Right cardiac atrium (tissue), 5 donors: ENCODE results near the gene ANKS1A. TPM values are rescaled to one million over a fixed set of nuclear protein-coding genes. Genes with fewer than 3 reads are reported as not detected.

Experiments used
- ATAC-seq, 2 donors: fragments of 200-7000 bp; cut with Tn5 transposase; one replicate each; pipeline versions ENCODE4 v1.8.0 to v1.9.1; 2020; ENCODE audit warnings: moderate library complexity in 2 of 2, mild to moderate bottlenecking in 1 of 2
- DNase-seq, 3 donors: peaks; one replicate each; pipeline ENCODE4 v3.0.0-alpha.2; 2020
- H3K27ac ChIP-seq: one replicate; pipeline ENCODE4 v1.5.1; 2013; ENCODE audit warnings: mild to moderate bottlenecking, low read length, control low read depth, moderate library complexity
- H3K27me3 ChIP-seq: one replicate; pipeline ENCODE4 v1.6.1; 2013; ENCODE audit not compliant: control insufficient read depth, insufficient read depth
- H3K4me1 ChIP-seq: one replicate; pipeline ENCODE4 v1.6.1; 2013; ENCODE audit warnings: low read length; ENCODE audit not compliant: control insufficient read depth, insufficient read depth
- H3K4me3 ChIP-seq: one replicate; pipeline ENCODE4 v1.5.1; 2013; ENCODE audit warnings: low read length, control low read depth
- H3K9me3 ChIP-seq: one replicate; pipeline ENCODE4 v1.6.1; 2013; ENCODE audit warnings: low read length; ENCODE audit not compliant: control insufficient read depth
- WGBS: extraction: QIAGEN DNeasy Blood & Tissue Kit; methylation state at CpG from one replicate; pipeline ENCODE4 v1.1.7; 2013; 5-methylcytosine and 5-hydroxymethylcytosine counted together
- intact Hi-C, 4 donors: fragments of 100-400 bp; cut with DNase I; formaldehyde crosslinking; loops; one replicate each; pipeline versions ENCODE4 v1.11.0 to v1.14.0; 2022 to 2023
- polyA plus RNA-seq: library from polyadenylated mRNA; stranded (reverse); fragments of 200-250 nt; gene quantifications from one replicate; pipeline ENCODE4 v1.2.3, GENCODE V29; 2013
- total RNA-seq, 4 donors: library from RNA; stranded (reverse); fragmentation: NEBNext Ultra II Directional; extraction: Animal tissue kit (Norgen Biotek cat#: 25700); gene quantifications; one replicate each; pipeline ENCODE4 v1.2.1, GENCODE V29; 2021
- donor health status: healthy with polysubstance abuse.
- donor health status: DM: no; HTN: yes; CAD: no.
- donor health status: DM: no; HTN: no; CAD: no.
- donor health status: DM: no; HTN: yes; CAD: no; lungs with severe emphysema.
- donor health status: DM: yes; HTN: yes; CAD: no.

Gene ANKS1A
- total and polyA plus RNA-seq, 5 donors, result 11.5 to 28.5 (median 27.1) TPM

- H3K4me1 ChIP-seq, result peaks cover 2% of the 10 kb centered on the region
- no peaks in the 10 kb centered on the region for H3K9me3 ChIP-seq
- H3K4me3 ChIP-seq, result no peak overlapping the region
- no peak for DNase-seq
- no peak for ATAC-seq
- intact Hi-C loops, result no loop called here
- WGBS, result 73% methylated on average over 2 of the region's 2 CpGs
- H3K27ac ChIP-seq, result no peak overlapping the region
- H3K27me3 ChIP-seq, result no peaks in the 10 kb centered on the region
Measured at GRCh38 chr6:34979218-34979617, 90.2 kb downstream of the ANKS1A start.

GRCh38 chr6:34979994-34980393, 90.9 kb downstream of the ANKS1A start:
- Histone ChIP-seq H3K9me3 (no peaks in the 10 kb centered on the region), H3K27ac (peak overlapping the region; percentile 51), H3K27me3 (no peaks in the 10 kb centered on the region), H3K4me1 (peaks cover 2% of the 10 kb centered on the region), H3K4me3 (no peak overlapping the region)
- 76% methylated on average over 3 of the region's 3 CpGs for WGBS
- intact Hi-C loops, result loop anchor here in 1 of 4 donors (10.0 kb wide), 1 partner anchor 265 kb away; no protein-coding TSS in a partner anchor
- DNase-seq, result peak in 1 of 3 donors; percentile 54
- ATAC-seq, result peak; percentile 52 to 62

GRCh38 chr6:34981366-34981765, 92.3 kb downstream of the ANKS1A start:
- no peak for DNase-seq
- H3K27ac ChIP-seq, result no peak overlapping the region
- no peak for ATAC-seq
- no peaks in the 10 kb centered on the region for H3K9me3 ChIP-seq
- no peaks in the 10 kb centered on the region for H3K27me3 ChIP-seq
- 77% methylated on average over 5 of the region's 5 CpGs for WGBS
- intact Hi-C loops, result loop anchor here in 1 of 4 donors (10.0 kb wide), 1 partner anchor 263 kb away; no protein-coding TSS in a partner anchor
- H3K4me1 ChIP-seq, result peaks cover 2% of the 10 kb centered on the region
- H3K4me3 ChIP-seq, result no peak overlapping the region

- intact Hi-C loops, result loop anchor here in 1 of 4 donors (10.0 kb wide), 1 partner anchor 263 kb away; no protein-coding TSS in a partner anchor
- H3K27me3 ChIP-seq, result no peaks in the 10 kb centered on the region
- 76% methylated on average over 7 of the region's 7 CpGs for WGBS
- no peak overlapping the region for H3K4me3 ChIP-seq
- no peak overlapping the region for H3K27ac ChIP-seq
- DNase-seq, result no peak
- peaks cover 3% of the 10 kb centered on the region for H3K4me1 ChIP-seq
- no peaks in the 10 kb centered on the region for H3K9me3 ChIP-seq
- no peak for ATAC-seq
Measured at GRCh38 chr6:34981951-34982350, 92.9 kb downstream of the ANKS1A start.

GRCh38 chr6:34982424-34982852, 93.4 kb downstream of the ANKS1A start:
- WGBS, result 77% methylated on average over 11 of the region's 11 CpGs
- Histone ChIP-seq H3K4me1 (peaks cover 6% of the 10 kb centered on the region), H3K9me3 (no peaks in the 10 kb centered on the region), H3K27ac (no peak overlapping the region), H3K4me3 (no peak overlapping the region), H3K27me3 (no peaks in the 10 kb centered on the region)
- ATAC-seq (no peak), DNase-seq (no peak)
- intact Hi-C loops, result loop anchor here in 1 of 4 donors (10.0 kb wide), 1 partner anchor 262 kb away; no protein-coding TSS in a partner anchor

GRCh38 chr6:34984416-34984815, 95.4 kb downstream of the ANKS1A start:
- Histone ChIP-seq H3K9me3 (no peaks in the 10 kb centered on the region), H3K27me3 (no peaks in the 10 kb centered on the region), H3K4me1 (peaks cover 6% of the 10 kb centered on the region), H3K4me3 (no peak overlapping the region), H3K27ac (no peak overlapping the region)
- no peak for ATAC-seq
- DNase-seq, result no peak
- WGBS, result 95% methylated on average over 2 of the region's 2 CpGs
- intact Hi-C loops, result loop anchor here in 1 of 4 donors (10.0 kb wide), 1 partner anchor 260 kb away; no protein-coding TSS in a partner anchor

GRCh38 chr6:34985236-34985635, 96.2 kb downstream of the ANKS1A start:
- H3K4me3 ChIP-seq, result no peak overlapping the region
- no peaks in the 10 kb centered on the region for H3K27me3 ChIP-seq
- no peak overlapping the region for H3K27ac ChIP-seq
- WGBS, result 88% methylated on average over 4 of the region's 4 CpGs
- intact Hi-C loops, result loop anchor here in 2 of 4 donors (5.0 to 10.0 kb wide), 2 partner anchors 157 to 260 kb away; partner anchors contain the start of gene TCP11 (in 1 of the 2)
- DNase-seq, result no peak
- peaks cover 4% of the 10 kb centered on the region for H3K4me1 ChIP-seq
- ATAC-seq, result no peak
- no peaks in the 10 kb centered on the region for H3K9me3 ChIP-seq

- ATAC-seq, result peak; percentile 76 to 81
- Histone ChIP-seq H3K27me3 (no peaks in the 10 kb centered on the region), H3K27ac (no peak overlapping the region), H3K4me1 (peaks cover 4% of the 10 kb centered on the region), H3K9me3 (no peaks in the 10 kb centered on the region), H3K4me3 (no peak overlapping the region)
- intact Hi-C loops, result loop anchor here (2.0 to 10.0 kb wide), 3 partner anchors 154 to 258 kb away; partner anchors contain the start of gene TCP11 (in 4 of the 4)
- peak; percentile 63 to 68 (median 65) for DNase-seq
- WGBS, result 10% methylated on average over 3 of the region's 3 CpGs
Measured at GRCh38 chr6:34986845-34987246, 97.8 kb downstream of the ANKS1A start.

GRCh38 chr6:34987506-34987905, 98.5 kb downstream of the ANKS1A start:
- H3K9me3 ChIP-seq, result no peaks in the 10 kb centered on the region
- DNase-seq (no peak), ATAC-seq (no peak)
- intact Hi-C loops, result loop anchor here (2.0 to 10.0 kb wide), 3 partner anchors 153 to 257 kb away; partner anchors contain the start of gene TCP11 (in 4 of the 4)
- WGBS, result 86% methylated on average over 5 of the region's 5 CpGs
- H3K27me3 ChIP-seq, result no peaks in the 10 kb centered on the region
- H3K4me3 ChIP-seq, result no peak overlapping the region
- H3K27ac ChIP-seq, result no peak overlapping the region
- peaks cover 4% of the 10 kb centered on the region for H3K4me1 ChIP-seq

GRCh38 chr6:34990971-34991560, 102.0 kb downstream of the ANKS1A start:
- no peaks in the 10 kb centered on the region for H3K9me3 ChIP-seq
- ATAC-seq (no peak), DNase-seq (no peak)
- 69% methylated on average over 2 of the region's 2 CpGs for WGBS
- H3K27ac ChIP-seq, result no peak overlapping the region
- peaks cover 4% of the 10 kb centered on the region for H3K4me1 ChIP-seq
- H3K27me3 ChIP-seq, result no peaks in the 10 kb centered on the region
- H3K4me3 ChIP-seq, result no peak overlapping the region
- intact Hi-C loops, result loop anchor here in 2 of 4 donors (5.0 to 10.0 kb wide), 2 partner anchors 224 to 246 kb away; partner anchors contain the start of gene SCUBE3 (in 1 of the 2)

- no peaks in the 10 kb centered on the region for H3K27me3 ChIP-seq
- no peak for DNase-seq
- WGBS, result 96% methylated on average over 3 of the region's 3 CpGs
- no peak overlapping the region for H3K4me3 ChIP-seq
- intact Hi-C loops, result loop anchor here in 2 of 4 donors (5.0 to 10.0 kb wide), 2 partner anchors 222 to 245 kb away; partner anchors contain the start of gene SCUBE3 (in 1 of the 2)
- no peak for ATAC-seq
- peaks cover under 1% of the 10 kb centered on the region for H3K4me1 ChIP-seq
- no peak overlapping the region for H3K27ac ChIP-seq
- no peaks in the 10 kb centered on the region for H3K9me3 ChIP-seq
Measured at GRCh38 chr6:34992376-34992775, 103.3 kb downstream of the ANKS1A start.
